HepG2 (cell line): Measurements from ENCODE around the gene CYTH2. TPM values are rescaled to one million over a fixed set of nuclear protein-coding genes. Genes with fewer than 3 reads are reported as not detected.

ENCODE experiments used
- ATAC-seq: fragments of 200-7000 bp; cut with Tn5 transposase; 3 replicates; pipeline ENCODE4 v1.9.1; 2020; ENCODE audit warnings: mild to moderate bottlenecking, moderate library complexity
- BruUV-seq: library from RNA; stranded (reverse); fragments of 400-500 nt; replicated peaks from 2 replicates; lab custom pipeline; 2021; lab: Mats Ljungman, UMichigan
- CTCF ChIA-PET: fragments of 300-600 bp; formaldehyde crosslinking; extraction: SDS; loops from one replicate; lab custom pipeline; 2021; ENCODE audit warnings: low total read pairs, inconsistent platforms, low intra/inter-chr PET ratio; lab: Yijun Ruan, JAX
- POLR2A ChIA-PET: fragments of 350-600 bp; sonication (Branson Sonifier 250); formaldehyde crosslinking; loops from one replicate; lab custom pipeline; 2020; ENCODE audit warnings: antibody characterized with exemption, inconsistent platforms; lab: Yijun Ruan, JAX
- DNase-seq: peaks from one replicate; pipeline ENCODE4 v3.0.0-alpha.2; 2015; ENCODE audit warnings: low spot score
- FAIRE-seq: peaks from 3 replicates; lab custom pipeline; 2011; peaks lifted over from hg19 to GRCh38; lab: Jason Lieb, UNC
- H2AFZ ChIP-seq: one replicate; pipeline ENCODE4 v1.6.1; 2011; ENCODE audit warnings: low read length, inconsistent platforms
- H3K27ac ChIP-seq: fragments of 300-600 bp; 3 replicates; pipeline ENCODE4 v1.8.0; 2011; ENCODE audit warnings: mixed run types, mild to moderate bottlenecking, mixed read lengths, low read length, inconsistent platforms; ENCODE audit not compliant: insufficient read depth; ENCODE audit errors: extremely low read length
- H3K27me3 ChIP-seq, 2 experiments: fragments of 200-600 bp in 1 of 2; 2 replicates in 1 of 2; 3 replicates in 1 of 2; pipeline versions ENCODE4 v1.6.0 to v1.8.0; 2011; ENCODE audit warnings: low read length in 2 of 2, mild to moderate bottlenecking in 2 of 2, moderate library complexity in 2 of 2, inconsistent platforms in 1 of 2; ENCODE audit not compliant: insufficient read depth in 2 of 2, control insufficient read depth in 1 of 2
- H3K36me3 ChIP-seq, 2 experiments: fragments of 200-600 bp in 1 of 2; replicated peaks in 1 of 2; 2 replicates in 1 of 2; 3 replicates in 1 of 2; pipeline versions ENCODE4 v1.5.1 to v1.8.0; 2011; ENCODE audit warnings: low read length in 2 of 2, inconsistent platforms in 1 of 2; ENCODE audit not compliant: insufficient read depth in 2 of 2, control insufficient read depth in 1 of 2
- H3K4me1 ChIP-seq: 2 replicates; pipeline ENCODE4 v1.5.1; 2012; ENCODE audit warnings: low read length, inconsistent platforms; ENCODE audit not compliant: insufficient read depth
- H3K4me2 ChIP-seq: 2 replicates; pipeline ENCODE4 v1.6.0; 2011; ENCODE audit warnings: low read depth, low read length, inconsistent platforms
- H3K4me3 ChIP-seq, 3 experiments: fragments of 200-600 bp in 1 of 3; sonication (generic), shearing (Covaris generic) in 1 of 3; replicated peaks in 1 of 3; 2 replicates each; pipeline ENCODE4 v1.5.1; 2011 to 2016; ENCODE audit warnings: low read length in 3 of 3, inconsistent platforms in 2 of 3, low read depth in 2 of 3, mild to moderate bottlenecking in 2 of 3, control low read depth in 1 of 3, mixed read lengths in 1 of 3; ENCODE audit not compliant: insufficient read depth in 1 of 3
- H3K79me2 ChIP-seq: one replicate; pipeline ENCODE4 v1.6.1; 2011; ENCODE audit warnings: low read length, inconsistent platforms; ENCODE audit not compliant: insufficient read depth
- H3K9ac ChIP-seq: 2 replicates; pipeline ENCODE4 v1.6.0; 2011; ENCODE audit warnings: mild to moderate bottlenecking, low read depth, low read length, inconsistent platforms; ENCODE audit not compliant: insufficient read depth
- H3K9me3 ChIP-seq: 2 replicates; pipeline ENCODE4 v1.5.1; 2012; ENCODE audit warnings: mild to moderate bottlenecking, low read length
- H4K20me1 ChIP-seq: 2 replicates; pipeline ENCODE4 v1.6.0; 2011; ENCODE audit warnings: inconsistent platforms, mild to moderate bottlenecking, low read length, moderate library complexity; ENCODE audit not compliant: insufficient read depth
- AGO2 ChIP-seq: fragments of 200-400 bp; formaldehyde crosslinking; optimal IDR thresholded peaks from 2 replicates; pipeline ENCODE3; 2017; ENCODE audit warnings: mild to moderate bottlenecking, low read depth, low read length, moderate library complexity
- BHLHE40 ChIP-seq: IDR thresholded peaks from 2 replicates; pipeline ENCODE4 v1.6.1; 2011; ENCODE audit warnings: low read length, improper control_type of control experiment
- HNRNPLL ChIP-seq: fragments of 200-400 bp; formaldehyde crosslinking; IDR thresholded peaks from 2 replicates; pipeline ENCODE4 v1.6.1; 2017; ENCODE audit warnings: mild to moderate bottlenecking, low read depth, low read length; ENCODE audit not compliant: poor library complexity, severe bottlenecking
- KDM5B ChIP-seq: sonication (generic); formaldehyde crosslinking; IDR thresholded peaks from 2 replicates; pipeline ENCODE4 v1.4.0; 2020; ENCODE audit warnings: missing genetic modification reagents, mild to moderate bottlenecking, borderline replicate concordance
- MAFG ChIP-seq: sonication (generic); formaldehyde crosslinking; IDR thresholded peaks from 2 replicates; pipeline ENCODE4 v1.5.1; 2020; ENCODE audit warnings: mild to moderate bottlenecking, missing genetic modification reagents
- MEIS2 ChIP-seq: sonication (generic); formaldehyde crosslinking; IDR thresholded peaks from 2 replicates; pipeline ENCODE4 v1.9.0; 2021; ENCODE audit warnings: mild to moderate bottlenecking, missing genetic modification reagents
- SMARCC2 ChIP-seq: fragments of 450-650 bp; IDR thresholded peaks from 2 replicates; pipeline ENCODE4 v1.6.1; 2017; ENCODE audit warnings: antibody characterized with exemption, mild to moderate bottlenecking
- ZNF10 ChIP-seq: sonication (generic); formaldehyde crosslinking; IDR thresholded peaks from 2 replicates; pipeline ENCODE4 v1.4.0; 2020; ENCODE audit warnings: mild to moderate bottlenecking, low read depth, missing genetic modification reagents, borderline replicate concordance
- ZNF768 ChIP-seq: sonication (generic); formaldehyde crosslinking; IDR thresholded peaks from 2 replicates; pipeline ENCODE4 v1.4.0; 2020; ENCODE audit warnings: missing genetic modification reagents
- WGBS: methylation state at CpG from one replicate; pipeline ENCODE4 v1.1.6; 2017; ENCODE audit warnings: low lambda C conversion rate; 5-methylcytosine and 5-hydroxymethylcytosine counted together
- in situ Hi-C: cut with HindIII; loops from 2 replicates; pipeline ENCODE4 v1.10.0; 2017; ENCODE audit warnings: low pct_unique_long_range_greater_than_20kb; ENCODE audit not compliant: extremely low pct_ligation_motif_present
- intact Hi-C: fragments of 100-400 bp; cut with micrococcal nuclease; formaldehyde crosslinking; loops from one replicate; pipeline ENCODE4 v1.10.0; 2022; ENCODE audit not compliant: unreplicated experiment
- polyA plus RNA-seq, 8 experiments: library from polyadenylated mRNA; depleted of rRNA in 3 of 8; stranded (reverse) in 7 of 8; unstranded in 1 of 8; fragments of >200 nt; fragmentation: Illumina TruSeq in 4 of 8; extraction: Trizol in 4 of 8; gene quantifications; 2 replicates each; pipeline versions ENCODE4 v1.2.1 to v1.2.3, GENCODE V29; 2011 to 2016; ENCODE audit warnings: low read depth in 4 of 8, missing spikeins in 1 of 8, mixed read lengths in 1 of 8; ENCODE audit not compliant: insufficient read depth in 1 of 8
- total RNA-seq, 5 experiments: library from RNA; depleted of rRNA; stranded (reverse); fragments of >200 nt; fragmentation: Illumina TruSeq; extraction: Trizol; gene quantifications; 2 replicates each; pipeline ENCODE4 v1.2.3, GENCODE V29; 2016; ENCODE audit warnings: low read depth in 1 of 5
- TF ChIP-seq, protein P1 (sequence below): sonication (generic); formaldehyde crosslinking; IDR thresholded peaks from 2 replicates; pipeline ENCODE4 v1.4.0; 2020; ENCODE audit warnings: missing genetic modification reagents

Gene CYTH2
- total and polyA plus RNA-seq, 2 of the 13 experiments (the other 11 are each of a cell fraction or from before 2014, with no cell fraction given): 16.5 to 39.3 TPM

DNA sequence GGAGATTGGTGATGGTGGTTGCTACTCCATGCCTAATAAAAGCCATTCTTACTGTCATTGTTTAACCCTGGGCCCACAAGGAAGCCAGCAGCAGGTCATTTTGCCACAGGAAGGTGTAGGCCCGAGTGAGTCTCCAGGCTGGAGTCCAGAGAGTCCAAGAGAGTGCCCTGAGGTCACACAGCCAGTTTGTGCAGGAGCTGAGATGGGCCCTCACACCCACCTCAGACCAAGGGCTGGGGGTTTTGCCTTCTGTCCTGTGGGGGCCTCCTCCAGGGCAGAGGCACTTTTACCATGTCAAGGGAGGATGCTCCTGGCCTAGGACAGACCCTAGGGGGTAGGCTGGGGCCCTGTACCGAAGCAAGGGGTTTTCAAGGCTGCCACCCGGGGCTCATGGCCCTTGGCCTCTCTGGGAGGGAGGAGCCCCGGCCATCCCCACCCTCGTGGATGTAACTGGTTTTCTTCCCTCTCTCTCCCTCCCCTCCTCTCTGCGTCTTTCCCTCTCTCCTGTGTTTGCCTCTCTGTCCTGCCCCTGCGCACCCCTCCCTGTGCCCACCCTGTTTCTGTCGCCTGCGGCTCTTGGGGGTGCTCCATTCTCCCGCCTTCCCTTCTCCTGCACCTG, 8.0 kb downstream of the CYTH2 start:
- H3K4me3 ChIP-seq: no peak overlapping the region
- H3K9ac ChIP-seq: no peak overlapping the region
- H3K9me3 ChIP-seq: no peaks in the 10 kb centered on the region
- no peaks in the 10 kb centered on the region for H3K27me3 ChIP-seq
- POLR2A ChIA-PET: no interaction called here
- WGBS: 88% methylated on average over 9 of the region's 10 CpGs
- DNase-seq (no peak), FAIRE-seq (no peak), ATAC-seq (no peak)
- intact Hi-C loops: no loop called here
- peaks cover 23 to 45% of the 10 kb centered on the region in 2 experiments; a peak in 4 of 5 replicates for H3K36me3 ChIP-seq
- no peaks in the 10 kb centered on the region for H3K4me1 ChIP-seq
- peak; percentile 85 for TF ChIP-seq ZNF768 (CRISPR knock-in tag)
- TF ChIP-seq, protein P1, sequence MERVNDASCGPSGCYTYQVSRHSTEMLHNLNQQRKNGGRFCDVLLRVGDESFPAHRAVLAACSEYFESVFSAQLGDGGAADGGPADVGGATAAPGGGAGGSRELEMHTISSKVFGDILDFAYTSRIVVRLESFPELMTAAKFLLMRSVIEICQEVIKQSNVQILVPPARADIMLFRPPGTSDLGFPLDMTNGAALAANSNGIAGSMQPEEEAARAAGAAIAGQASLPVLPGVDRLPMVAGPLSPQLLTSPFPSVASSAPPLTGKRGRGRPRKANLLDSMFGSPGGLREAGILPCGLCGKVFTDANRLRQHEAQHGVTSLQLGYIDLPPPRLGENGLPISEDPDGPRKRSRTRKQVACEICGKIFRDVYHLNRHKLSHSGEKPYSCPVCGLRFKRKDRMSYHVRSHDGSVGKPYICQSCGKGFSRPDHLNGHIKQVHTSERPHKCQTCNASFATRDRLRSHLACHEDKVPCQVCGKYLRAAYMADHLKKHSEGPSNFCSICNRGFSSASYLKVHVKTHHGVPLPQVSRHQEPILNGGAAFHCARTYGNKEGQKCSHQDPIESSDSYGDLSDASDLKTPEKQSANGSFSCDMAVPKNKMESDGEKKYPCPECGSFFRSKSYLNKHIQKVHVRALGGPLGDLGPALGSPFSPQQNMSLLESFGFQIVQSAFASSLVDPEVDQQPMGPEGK: no peak
- TF ChIP-seq BHLHE40: no peak
- TF ChIP-seq HNRNPLL: no peak
- TF ChIP-seq ZNF10 (CRISPR knock-in tag): no peak
- peak; percentile 12 for TF ChIP-seq AGO2
- TF ChIP-seq MAFG (CRISPR knock-in tag): no peak
- no peak for TF ChIP-seq KDM5B (CRISPR knock-in tag)
- no peak for TF ChIP-seq SMARCC2
- no peak for TF ChIP-seq MEIS2 (CRISPR knock-in tag)
- no peak overlapping the region for H3K4me2 ChIP-seq
- no peaks in the 10 kb centered on the region for H3K79me2 ChIP-seq
- BruUV-seq: no TSS peak
- H2AFZ ChIP-seq: no peak overlapping the region
- no peaks in the 10 kb centered on the region for H4K20me1 ChIP-seq
- CTCF ChIA-PET: no interaction called here
- no peak overlapping the region for H3K27ac ChIP-seq
- in situ Hi-C loops: no loop called here
